22Rv1 (cell line): ENCODE data around the gene PALLD.

Experiments used
- H3K27ac ChIP-seq: fragments of 450-650 bp; 2 replicates; pipeline ENCODE4 v1.5.1; 2017
- CTCF ChIP-seq: fragments of 450-650 bp; IDR thresholded peaks from 2 replicates; pipeline ENCODE4 v1.5.1; 2017; ENCODE audit warnings: mild to moderate bottlenecking
- ZFX ChIP-seq: fragments of 450-650 bp; IDR thresholded peaks from 2 replicates; pipeline ENCODE4 v1.6.1; 2017; ENCODE audit warnings: antibody characterized with exemption, borderline replicate concordance

Gene PALLD

GRCh38 chr4:168880811-168881595, 384.2 kb downstream of the PALLD start:
- TF ChIP-seq ZFX, result no peak
- no peak for TF ChIP-seq CTCF
- no peak overlapping the region for H3K27ac ChIP-seq

GRCh38 chr4:168881781-168882420, 385.0 kb downstream of the PALLD start:
- TF ChIP-seq ZFX, result no peak
- no peak for TF ChIP-seq CTCF
- no peak overlapping the region for H3K27ac ChIP-seq

GRCh38 chr4:168882650-168883233, 385.9 kb downstream of the PALLD start:
- TF ChIP-seq ZFX, result no peak
- no peak for TF ChIP-seq CTCF

GRCh38 chr4:168883513-168883912, 386.7 kb downstream of the PALLD start:
- no peak overlapping the region for H3K27ac ChIP-seq
- TF ChIP-seq CTCF (no peak), ZFX (no peak)

More at GRCh38 chr4:168882650-168883233, 385.9 kb downstream of the PALLD start:
- no peak overlapping the region for H3K27ac ChIP-seq

- H3K27ac ChIP-seq, result no peak overlapping the region
- no peak for TF ChIP-seq CTCF
- TF ChIP-seq ZFX, result no peak
Observed at GRCh38 chr4:168884251-168885124, 387.6 kb downstream of the PALLD start.

GRCh38 chr4:168885400-168885799, 388.5 kb downstream of the PALLD start:
- H3K27ac ChIP-seq, result no peak overlapping the region
- TF ChIP-seq ZFX (no peak), CTCF (no peak)
